GM18867 (cell line): ENCODE results near the gene TUBB1.
"Not testable (repeated sequence)": the region's sequence is repeated elsewhere in the genome, so short reads cannot be mapped to it uniquely, and the experiment has no call there.

Source experiments
- ATAC-seq: cut with Tn5 transposase; IDR thresholded peaks from one replicate; pipeline ENCODE4 v1.9.1; 2021; ENCODE audit warnings: mild to moderate bottlenecking, moderate library complexity; ENCODE audit not compliant: unreplicated experiment

Gene TUBB1

GRCh38 chr20:59004763-59005522, 14.3 kb upstream of the TUBB1 start:
- ATAC-seq, result peak; percentile 58

GRCh38 chr20:59005523-59006166, 13.6 kb upstream of the TUBB1 start:
- no peak for ATAC-seq

- no peak for ATAC-seq
Measured at GRCh38 chr20:59006167-59006863, 12.9 kb upstream of the TUBB1 start.

- peak; percentile 29 for ATAC-seq
Measured at GRCh38 chr20:59006864-59007664, 12.2 kb upstream of the TUBB1 start, which contains the start of gene CTSZ. Gene CTSZ (minus strand): TSS chr20:59007254. CDS start chr20:59007128, 126 bp downstream.

GRCh38 chr20:59007665-59008511, 11.3 kb upstream of the TUBB1 start:
- ATAC-seq, result peak; percentile 41

- ATAC-seq, result no peak
Measured at GRCh38 chr20:59008715-59009336, 10.4 kb upstream of the TUBB1 start.

- no peak for ATAC-seq
Measured at GRCh38 chr20:59010321-59010994, 8.8 kb upstream of the TUBB1 start.

GRCh38 chr20:59010995-59011873, 8.0 kb upstream of the TUBB1 start:
- no peak for ATAC-seq

- not testable (repeated sequence) for ATAC-seq
Measured at GRCh38 chr20:59011874-59012157, 7.4 kb upstream of the TUBB1 start.

- ATAC-seq, result no peak
Measured at GRCh38 chr20:59013031-59013951, 5.9 kb upstream of the TUBB1 start.

- ATAC-seq, result no peak
Measured at GRCh38 chr20:59013959-59014608, 5.1 kb upstream of the TUBB1 start.

GRCh38 chr20:59014680-59015389, 4.4 kb upstream of the TUBB1 start:
- no peak for ATAC-seq

- no peak for ATAC-seq
Measured at GRCh38 chr20:59015411-59015810, 3.8 kb upstream of the TUBB1 start.

- ATAC-seq, result no peak
Measured at GRCh38 chr20:59015812-59016711, 3.2 kb upstream of the TUBB1 start.
